Activated B cell treated with CpG ODN at 0.5 μM for 24 hours (primary cell): ENCODE measurements around the gene OVAAL. TPM values are rescaled to one million over a fixed set of nuclear protein-coding genes. Genes with fewer than 3 reads are reported as not detected.

Experiments
- ATAC-seq: fragments of 200-7000 bp; cut with Tn5 transposase; one replicate; pipeline ENCODE4 v1.10.0; 2021; ENCODE audit warnings: low read depth, mild to moderate bottlenecking, moderate library complexity
- CTCF ChIA-PET: fragments of 350-600 bp; sonication (Branson Sonifier 250); formaldehyde crosslinking; loops from one replicate; lab custom pipeline; 2021; ENCODE audit warnings: antibody characterized with exemption; lab: Charles Lee
- POLR2A ChIA-PET: fragments of 350-600 bp; sonication (Branson Sonifier 250); formaldehyde crosslinking; loops from one replicate; lab custom pipeline; 2021; ENCODE audit warnings: antibody characterized with exemption; lab: Charles Lee
- DNase-seq: peaks from one replicate; pipeline ENCODE4 v3.0.0; 2022
- H3K27ac Mint-ChIP-seq: one replicate; pipeline ENCODE4 v1.8.0; 2020; ENCODE audit warnings: mixed read lengths
- H3K27me3 Mint-ChIP-seq: one replicate; pipeline ENCODE4 v1.8.0; 2021; ENCODE audit warnings: mixed read lengths
- H3K36me3 Mint-ChIP-seq: one replicate; pipeline ENCODE4 v1.8.0; 2021; ENCODE audit warnings: low read depth, mixed read lengths
- H3K4me1 Mint-ChIP-seq: one replicate; pipeline ENCODE4 v1.8.0; 2021; ENCODE audit warnings: mixed read lengths
- H3K4me3 Mint-ChIP-seq: one replicate; pipeline ENCODE4 v1.8.0; 2020; ENCODE audit warnings: mild to moderate bottlenecking, mixed read lengths
- H3K9me3 Mint-ChIP-seq: one replicate; pipeline ENCODE4 v1.8.0; 2020; ENCODE audit warnings: mixed read lengths
- CTCF ChIP-seq: fragments of 200-600 bp; IDR thresholded peaks from one replicate; pipeline ENCODE4 v1.8.0; 2022; ENCODE audit warnings: antibody characterized with exemption, mild to moderate bottlenecking
- intact Hi-C: fragments of 100-400 bp; cut with micrococcal nuclease; formaldehyde crosslinking; loops from one replicate; pipeline ENCODE4 v1.15.1; 2024
- total RNA-seq: library from RNA; stranded (reverse); gene quantifications from 2 replicates; pipeline ENCODE4 v1.2.3, GENCODE V29; 2022

Gene OVAAL
- total RNA-seq, 1 donor from 2014 or later: not detected

- TF ChIP-seq CTCF: no peak
- no peak overlapping the region for H3K4me3 Mint-ChIP-seq
- ChIA-PET POLR2A (interaction anchor here (0.6 to 0.8 kb wide), 2 partner anchors 11 to 402 kb away, joined by 3 read pairs; no protein-coding TSS in a partner anchor), CTCF (no interaction called here)
- no peaks in the 10 kb centered on the region for H3K9me3 Mint-ChIP-seq
- DNase-seq: no peak
- intact Hi-C loops: no loop called here
- H3K4me1 Mint-ChIP-seq: peaks cover 9% of the 10 kb centered on the region
- H3K27ac Mint-ChIP-seq: peak overlapping the region; percentile 0
- peak; percentile 64 for ATAC-seq
- no peaks in the 10 kb centered on the region for H3K27me3 Mint-ChIP-seq
- no peaks in the 10 kb centered on the region for H3K36me3 Mint-ChIP-seq
Observed at GRCh38 chr1:180611016-180611930, 52.5 kb downstream of the OVAAL start.

- no peak for DNase-seq
- no peaks in the 10 kb centered on the region for H3K9me3 Mint-ChIP-seq
- CTCF ChIA-PET: no interaction called here
Observed at GRCh38 chr1:180612632-180613031, 53.9 kb downstream of the OVAAL start.

GRCh38 chr1:180614730-180615129 is 56.0 kb downstream of the OVAAL start:
- POLR2A ChIA-PET: no interaction called here
- intact Hi-C loops: no loop called here
- Mint-ChIP-seq H3K9me3 (no peaks in the 10 kb centered on the region), H3K4me1 (peaks cover 8% of the 10 kb centered on the region), H3K27ac (no peak overlapping the region), H3K27me3 (no peaks in the 10 kb centered on the region), H3K4me3 (no peak overlapping the region), H3K36me3 (no peaks in the 10 kb centered on the region)
- ATAC-seq (no peak), DNase-seq (no peak)
- TF ChIP-seq CTCF: no peak
- CTCF ChIA-PET: no interaction called here

More at GRCh38 chr1:180612632-180613031, 53.9 kb downstream of the OVAAL start:
- no peak for TF ChIP-seq CTCF
- Mint-ChIP-seq H3K4me3 (no peak overlapping the region), H3K27ac (no peak overlapping the region), H3K4me1 (peaks cover 9% of the 10 kb centered on the region), H3K27me3 (no peaks in the 10 kb centered on the region), H3K36me3 (no peaks in the 10 kb centered on the region)
- POLR2A ChIA-PET: interaction anchor here (0.6 to 0.7 kb wide), 2 partner anchors 16 to 302 kb away, joined by 3 to 7 read pairs; no protein-coding TSS in a partner anchor
- intact Hi-C loops: no loop called here
- ATAC-seq: no peak

- no peaks in the 10 kb centered on the region for H3K27me3 Mint-ChIP-seq
- no peak for ATAC-seq
- no peaks in the 10 kb centered on the region for H3K36me3 Mint-ChIP-seq
- no peak for TF ChIP-seq CTCF
- no peak for DNase-seq
- H3K27ac Mint-ChIP-seq: no peak overlapping the region
- ChIA-PET CTCF (no interaction called here), POLR2A (no interaction called here)
- intact Hi-C loops: no loop called here
- H3K4me3 Mint-ChIP-seq: no peak overlapping the region
- peaks cover 6% of the 10 kb centered on the region for H3K4me1 Mint-ChIP-seq
- H3K9me3 Mint-ChIP-seq: no peaks in the 10 kb centered on the region
Observed at GRCh38 chr1:180615493-180616290, 56.9 kb downstream of the OVAAL start.

Other genes with a start within 250 kb of the OVAAL start
- 55.4 and 61.5 TPM in 2 replicates for gene ACBD6, start 56.4 kb upstream of the OVAAL start, total RNA-seq
- gene XPR1, start 73.1 kb downstream of the OVAAL start, total RNA-seq: 17.1 and 20.4 TPM in 2 replicates